Esophagus squamous epithelium (tissue), 4 donors: ENCODE results near the gene PNPLA2.

ENCODE experiments used
- POLR2A ChIP-seq, 4 donors: fragments of 450-650 bp; IDR thresholded peaks; one replicate each; pipeline ENCODE4 v1.6.1; 2017; ENCODE audit warnings: antibody characterized with exemption in 4 of 4, mild to moderate bottlenecking in 4 of 4, moderate library complexity in 3 of 4
- TF ChIP-seq, protein P1 (sequence below), 6 experiments: fragments of 450-650 bp in 4 of 6; fragments of 200-600 bp in 2 of 6; sonication (generic) in 2 of 6; IDR thresholded peaks; one replicate each; pipeline ENCODE4 v1.5.1; 2016 to 2019; ENCODE audit warnings: antibody characterized with exemption in 6 of 6, mild to moderate bottlenecking in 4 of 6, moderate library complexity in 4 of 6

- TF ChIP-seq, protein P1, sequence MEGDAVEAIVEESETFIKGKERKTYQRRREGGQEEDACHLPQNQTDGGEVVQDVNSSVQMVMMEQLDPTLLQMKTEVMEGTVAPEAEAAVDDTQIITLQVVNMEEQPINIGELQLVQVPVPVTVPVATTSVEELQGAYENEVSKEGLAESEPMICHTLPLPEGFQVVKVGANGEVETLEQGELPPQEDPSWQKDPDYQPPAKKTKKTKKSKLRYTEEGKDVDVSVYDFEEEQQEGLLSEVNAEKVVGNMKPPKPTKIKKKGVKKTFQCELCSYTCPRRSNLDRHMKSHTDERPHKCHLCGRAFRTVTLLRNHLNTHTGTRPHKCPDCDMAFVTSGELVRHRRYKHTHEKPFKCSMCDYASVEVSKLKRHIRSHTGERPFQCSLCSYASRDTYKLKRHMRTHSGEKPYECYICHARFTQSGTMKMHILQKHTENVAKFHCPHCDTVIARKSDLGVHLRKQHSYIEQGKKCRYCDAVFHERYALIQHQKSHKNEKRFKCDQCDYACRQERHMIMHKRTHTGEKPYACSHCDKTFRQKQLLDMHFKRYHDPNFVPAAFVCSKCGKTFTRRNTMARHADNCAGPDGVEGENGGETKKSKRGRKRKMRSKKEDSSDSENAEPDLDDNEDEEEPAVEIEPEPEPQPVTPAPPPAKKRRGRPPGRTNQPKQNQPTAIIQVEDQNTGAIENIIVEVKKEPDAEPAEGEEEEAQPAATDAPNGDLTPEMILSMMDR (IDR thresholded peaks at IDR 0.05), result no peak
- no peak for TF ChIP-seq POLR2A (IDR thresholded peaks at IDR 0.05)
These were observed 32.3 kb upstream of the PNPLA2 start for GRCh38 chr11:786235-787083.
